Spleen (tissue), 7 donors: Measurements from ENCODE around the gene SLC35F3.

Experiments used
- CTCF ChIP-seq, 11 experiments: fragments of 200-600 bp in 7 of 11; fragments of 450-650 bp in 4 of 11; sonication (generic) in 4 of 11; IDR thresholded peaks in 8 of 11; conservative IDR thresholded peaks in 3 of 11; 1 replicate in 7 of 11; 2 replicates in 4 of 11; pipeline versions ENCODE4 v1.4.0 to v1.8.0; 2016 to 2021; ENCODE audit warnings: antibody characterized with exemption in 11 of 11, inconsistent platforms in 4 of 11, mild to moderate bottlenecking in 1 of 11
- POLR2A ChIP-seq, 3 donors: fragments of 450-650 bp; IDR thresholded peaks; one replicate each; pipeline ENCODE4 v1.5.1; 2017; ENCODE audit warnings: antibody characterized with exemption in 3 of 3, mild to moderate bottlenecking in 1 of 3
- POLR2AphosphoS5 ChIP-seq, 3 donors: sonication (generic); formaldehyde crosslinking; IDR thresholded peaks; one replicate each; pipeline ENCODE4 v1.5.1; 2017; ENCODE audit warnings: antibody characterized with exemption in 3 of 3
- donor health status: DM: no; HTN: no; CAD: no; lungs with moderate emphysema.
- donor health status: DM: no; HTN: no; CAD: no.
- donor health status: DM: no; HTN: no; CAD: no.

- no peak for TF ChIP-seq POLR2A (IDR thresholded peaks at IDR 0.05)
- no peak for TF ChIP-seq POLR2AphosphoS5 (IDR thresholded peaks at IDR 0.05)
- no peak for TF ChIP-seq CTCF (IDR thresholded peaks at IDR 0.05 in 8 of 11, conservative IDR thresholded peaks at IDR 0.05 in 3 of 11)
Measured at GRCh38 chr1:234307726-234308125, 403.2 kb downstream of the SLC35F3 start.
